HEK293T (cell line): ENCODE data around the gene VPS33A.

ENCODE experiments used
- CTCF ChIA-PET: fragments of 350-600 bp; formaldehyde crosslinking; extraction: SDS; loops from one replicate; lab custom pipeline; 2021; ENCODE audit warnings: antibody characterized with exemption, inconsistent platforms; lab: Yijun Ruan, JAX
- POLR2A ChIA-PET: fragments of 350-600 bp; formaldehyde crosslinking; extraction: SDS; loops from one replicate; lab custom pipeline; 2020; ENCODE audit warnings: antibody characterized with exemption, inconsistent platforms; lab: Yijun Ruan, JAX
- DNase-seq: peaks from one replicate; pipeline ENCODE4 v3.0.0; 2012; ENCODE audit warnings: mixed read lengths; ENCODE audit errors: extremely low spot score
- ARNT ChIP-seq: fragments of 450-650 bp; IDR thresholded peaks from 2 replicates; pipeline ENCODE4 v1.6.1; 2017; ENCODE audit warnings: mild to moderate bottlenecking
- BHLHE40 ChIP-seq: fragments of 450-650 bp; IDR thresholded peaks from 2 replicates; pipeline ENCODE4 v1.6.1; 2016; ENCODE audit warnings: mild to moderate bottlenecking, moderate library complexity, borderline replicate concordance
- CTBP1 ChIP-seq: fragments of 450-650 bp; IDR thresholded peaks from 2 replicates; pipeline ENCODE4 v1.6.1; 2016; ENCODE audit warnings: borderline replicate concordance
- ELF4 ChIP-seq: fragments of 450-650 bp; IDR thresholded peaks from 2 replicates; pipeline ENCODE4 v1.6.1; 2017; ENCODE audit warnings: antibody characterized with exemption
- FOXA1 ChIP-seq: fragments of 450-650 bp; IDR thresholded peaks from 2 replicates; pipeline ENCODE4 v1.6.1; 2016; ENCODE audit warnings: mild to moderate bottlenecking
- FOXK2 ChIP-seq: fragments of 450-650 bp; IDR thresholded peaks from 2 replicates; pipeline ENCODE4 v1.6.1; 2016; ENCODE audit warnings: mild to moderate bottlenecking
- FOXM1 ChIP-seq: fragments of 450-650 bp; IDR thresholded peaks from 2 replicates; pipeline ENCODE4 v1.6.1; 2017; ENCODE audit warnings: mild to moderate bottlenecking, borderline replicate concordance
- HDGF ChIP-seq: fragments of 450-650 bp; IDR thresholded peaks from 2 replicates; pipeline ENCODE4 v1.6.1; 2017; ENCODE audit warnings: antibody characterized with exemption, borderline replicate concordance
- L3MBTL2 ChIP-seq: fragments of 450-650 bp; conservative IDR thresholded peaks from 2 replicates; pipeline ENCODE4 v1.6.1; 2016; ENCODE audit warnings: mild to moderate bottlenecking
- LEF1 ChIP-seq: fragments of 450-650 bp; IDR thresholded peaks from 2 replicates; pipeline ENCODE4 v1.6.1; 2017; ENCODE audit warnings: mild to moderate bottlenecking, borderline replicate concordance
- NFRKB ChIP-seq: fragments of 450-650 bp; IDR thresholded peaks from 2 replicates; pipeline ENCODE4 v1.6.1; 2016; ENCODE audit warnings: mild to moderate bottlenecking, moderate library complexity
- PKNOX1 ChIP-seq: fragments of 450-650 bp; IDR thresholded peaks from 2 replicates; pipeline ENCODE4 v1.6.1; 2016
- SP1 ChIP-seq: fragments of 450-650 bp; IDR thresholded peaks from 2 replicates; pipeline ENCODE4 v1.6.1; 2017
- SUZ12 ChIP-seq: fragments of 450-650 bp; IDR thresholded peaks from 2 replicates; pipeline ENCODE4 v1.6.1; 2016; ENCODE audit warnings: mild to moderate bottlenecking
- TARDBP ChIP-seq: fragments of 450-650 bp; IDR thresholded peaks from 2 replicates; pipeline ENCODE4 v1.6.1; 2016
- ZNF384 ChIP-seq: fragments of 450-650 bp; IDR thresholded peaks from 2 replicates; pipeline ENCODE4 v1.6.1; 2016

Gene VPS33A

DNA sequence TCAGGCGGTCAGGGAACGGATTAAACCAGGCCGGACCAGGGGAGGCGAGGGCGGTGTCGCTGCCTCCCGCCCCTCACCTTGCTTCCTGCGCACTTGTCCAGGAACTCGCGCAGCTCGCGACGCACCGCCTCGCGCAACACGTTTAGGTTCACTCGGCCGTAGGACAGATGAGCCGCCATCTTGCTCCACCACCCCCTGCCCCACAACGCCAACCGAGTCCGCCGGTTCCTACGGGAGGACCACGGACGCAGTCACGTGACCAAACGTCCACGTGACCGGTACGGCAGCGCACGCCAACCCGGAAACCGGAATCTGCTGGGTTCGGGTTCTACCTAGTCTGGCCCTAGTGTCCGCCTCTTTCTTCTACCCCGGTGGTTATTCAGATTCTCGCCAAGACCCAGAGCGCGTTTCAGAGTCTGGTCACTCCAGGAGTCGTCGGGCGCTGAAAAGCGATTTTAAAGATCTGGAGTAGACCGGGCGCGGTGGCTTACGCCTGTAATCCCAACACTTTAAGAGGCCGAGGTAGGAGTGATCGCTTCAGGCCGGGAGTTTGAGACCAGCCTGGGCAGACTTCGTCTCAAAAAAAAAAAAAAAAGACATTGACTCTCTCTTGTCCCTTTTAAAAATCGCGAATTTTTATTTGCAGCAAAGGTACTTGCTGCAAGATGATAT, at the start of gene VPS33A:
Gene VPS33A, minus strand, starts transcription at position 265 of the 672 bp plus-strand sequence. Its CDS starts 86 bp downstream, at position 179.
- DNase-seq, result peak; percentile 96
- CTCF ChIA-PET, result interaction anchor here (0.7 kb wide), 1 partner anchor 377 kb away, joined by 4 read pairs; no protein-coding TSS in a partner anchor
- POLR2A ChIA-PET, result interaction anchor here (0.6 to 1.3 kb wide), 2 partner anchors 41 to 58 kb away, joined by 4 to 5 read pairs; partner anchors contain the start of gene DIABLO
- TF ChIP-seq TARDBP, result no peak
- no peak for TF ChIP-seq FOXK2
- TF ChIP-seq SP1, result no peak
- TF ChIP-seq ZNF384, result peak; percentile 75
- TF ChIP-seq LEF1, result no peak
- peak; percentile 51; the same call in 1 of the 2 replicates for TF ChIP-seq FOXM1
- TF ChIP-seq HDGF, result no peak
- TF ChIP-seq SUZ12, result no peak
- no peak for TF ChIP-seq PKNOX1
- TF ChIP-seq NFRKB, result peak; percentile 94
- TF ChIP-seq FOXA1, result no peak
- TF ChIP-seq BHLHE40, result no peak
- no peak for TF ChIP-seq ARNT
- no peak for TF ChIP-seq CTBP1
- peak; percentile 98 for TF ChIP-seq ELF4
- TF ChIP-seq L3MBTL2, result peak; percentile 62

DNA sequence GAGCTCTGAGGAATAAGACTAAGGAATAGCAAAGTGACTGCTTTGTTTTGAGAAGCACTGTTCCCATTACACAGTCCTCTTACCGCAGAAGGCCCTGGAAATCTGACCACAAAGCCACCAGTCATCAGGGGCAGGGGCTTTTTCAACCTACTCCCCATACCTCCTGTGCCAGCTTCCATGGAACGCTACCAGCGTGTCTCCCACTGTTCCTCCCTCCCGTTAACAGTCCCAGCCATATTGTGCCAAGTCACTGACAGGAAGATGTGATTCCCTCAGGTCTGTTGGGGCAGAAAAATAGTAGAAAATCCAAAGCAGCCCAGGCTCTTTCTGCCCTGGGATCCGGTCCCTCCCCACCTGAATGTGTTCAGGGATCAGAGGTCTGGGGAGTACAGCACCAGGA, 46.6 kb upstream of the VPS33A start:
- TF ChIP-seq SUZ12 (no peak), ZNF384 (no peak), FOXM1 (no peak), SP1 (no peak), TARDBP (no peak), L3MBTL2 (no peak), CTBP1 (no peak), HDGF (no peak), FOXA1 (no peak), PKNOX1 (no peak)
- POLR2A ChIA-PET, result no interaction called here
- no peak for DNase-seq
- CTCF ChIA-PET, result no interaction called here

- CTCF ChIA-PET, result no interaction called here
- POLR2A ChIA-PET, result no interaction called here
- no peak for TF ChIP-seq SP1
- no peak for TF ChIP-seq ZNF384
- TF ChIP-seq FOXM1, result no peak
- no peak for TF ChIP-seq PKNOX1
- TF ChIP-seq L3MBTL2, result no peak
- TF ChIP-seq ELF4, result no peak
- TF ChIP-seq TARDBP, result no peak
- TF ChIP-seq BHLHE40, result no peak
- no peak for TF ChIP-seq LEF1
- no peak for TF ChIP-seq FOXA1
- TF ChIP-seq SUZ12, result no peak
- TF ChIP-seq CTBP1, result no peak
- no peak for TF ChIP-seq HDGF
- no peak for TF ChIP-seq FOXK2
- no peak for DNase-seq
Measured at GRCh38 chr12:122311696-122312095, 45.4 kb upstream of the VPS33A start.

GRCh38 chr12:122310626-122311333, 44.5 kb upstream of the VPS33A start:
- POLR2A ChIA-PET, result no interaction called here
- no peak for TF ChIP-seq SUZ12
- TF ChIP-seq ARNT, result no peak
- no peak for TF ChIP-seq FOXA1
- no peak for TF ChIP-seq ZNF384
- no peak for TF ChIP-seq NFRKB
- no peak for TF ChIP-seq HDGF
- no peak for TF ChIP-seq LEF1
- no peak for TF ChIP-seq CTBP1
- no peak for TF ChIP-seq FOXK2
- no peak for TF ChIP-seq SP1
- TF ChIP-seq BHLHE40, result no peak
- no peak for TF ChIP-seq FOXM1
- TF ChIP-seq L3MBTL2, result no peak
- TF ChIP-seq ELF4, result no peak
- no peak for TF ChIP-seq TARDBP
- DNase-seq, result no peak
- CTCF ChIA-PET, result no interaction called here

DNA sequence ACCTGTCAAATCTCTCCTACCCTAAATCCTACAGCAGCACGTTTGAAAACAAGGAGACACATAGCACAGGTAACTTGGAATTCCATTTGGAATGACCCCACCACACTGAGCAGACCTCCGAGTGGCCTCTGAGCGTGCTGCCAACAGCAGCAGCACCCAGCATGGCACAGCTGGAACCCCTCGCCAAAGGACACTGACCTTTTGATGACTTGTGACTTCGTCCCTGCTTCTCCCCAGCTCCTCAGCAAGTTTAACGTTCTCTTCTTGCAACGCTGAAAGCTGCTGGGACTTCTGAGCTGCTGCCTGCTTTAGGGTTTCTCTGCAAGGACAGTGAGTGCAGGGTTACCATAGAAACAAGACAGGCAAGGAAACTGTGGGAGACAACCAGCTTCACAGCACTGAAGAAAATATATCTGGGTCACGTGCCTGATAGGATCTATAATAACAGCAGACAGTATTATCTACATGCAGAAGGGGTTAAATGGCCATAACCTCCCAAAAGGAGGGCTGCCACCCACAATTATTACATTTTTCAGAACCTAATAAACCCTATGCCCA, 43.3 kb upstream of the VPS33A start:
- POLR2A ChIA-PET, result no interaction called here
- DNase-seq, result no peak
- TF ChIP-seq ZNF384, result no peak
- no peak for TF ChIP-seq FOXA1
- TF ChIP-seq SP1, result no peak
- TF ChIP-seq ARNT, result no peak
- TF ChIP-seq NFRKB, result no peak
- TF ChIP-seq HDGF, result no peak
- no peak for TF ChIP-seq SUZ12
- no peak for TF ChIP-seq L3MBTL2
- no peak for TF ChIP-seq BHLHE40
- TF ChIP-seq PKNOX1, result no peak
- TF ChIP-seq LEF1, result no peak
- no peak for TF ChIP-seq CTBP1
- TF ChIP-seq ELF4, result no peak
- TF ChIP-seq TARDBP, result no peak
- TF ChIP-seq FOXM1, result no peak
- TF ChIP-seq FOXK2, result no peak
- CTCF ChIA-PET, result no interaction called here
